Middle frontal gyrus (tissue), 1 donor: ENCODE results near the gene C1orf198.

Experiments
- DNase-seq: peaks from one replicate; pipeline ENCODE4 v3.0.0-alpha.2; 2015; ENCODE audit warnings: low spot score; ENCODE audit errors: extremely low spot score

C1orf198 gene

GRCh38 chr1:230834292-230834691 lies 34.0 kb downstream of the C1orf198 start:
- no peak for DNase-seq

- DNase-seq: no peak
Measured at GRCh38 chr1:230833511-230833910, 34.8 kb downstream of the C1orf198 start.

GRCh38 chr1:230832476-230832875 lies 35.8 kb downstream of the C1orf198 start:
- DNase-seq: no peak

GRCh38 chr1:230831771-230832170 lies 36.5 kb downstream of the C1orf198 start:
- no peak for DNase-seq

- no peak for DNase-seq
Measured at GRCh38 chr1:230828421-230828820, 39.9 kb downstream of the C1orf198 start.

- no peak for DNase-seq
Measured at GRCh38 chr1:230827801-230828200, 40.5 kb downstream of the C1orf198 start.

GRCh38 chr1:230827081-230827681 lies 41.1 kb downstream of the C1orf198 start:
- no peak for DNase-seq

- no peak for DNase-seq
Measured at GRCh38 chr1:230826166-230826875, 42.0 kb downstream of the C1orf198 start.

GRCh38 chr1:230825761-230826160 lies 42.6 kb downstream of the C1orf198 start:
- no peak for DNase-seq

- DNase-seq: no peak
Measured at GRCh38 chr1:230824919-230825721, 43.2 kb downstream of the C1orf198 start.

GRCh38 chr1:230824551-230824918 lies 43.8 kb downstream of the C1orf198 start:
- DNase-seq: no peak

GRCh38 chr1:230823931-230824381 lies 44.4 kb downstream of the C1orf198 start:
- no peak for DNase-seq

- peak; percentile 9 for DNase-seq
Measured at GRCh38 chr1:230823426-230823825, 44.9 kb downstream of the C1orf198 start.

GRCh38 chr1:230822092-230822581 lies 46.2 kb downstream of the C1orf198 start:
- no peak for DNase-seq

- no peak for DNase-seq
Measured at GRCh38 chr1:230821346-230821745, 47.0 kb downstream of the C1orf198 start.

GRCh38 chr1:230820568-230820967 lies 47.8 kb downstream of the C1orf198 start:
- peak; percentile 53 for DNase-seq

GRCh38 chr1:230819976-230820375 lies 48.3 kb downstream of the C1orf198 start:
- DNase-seq: no peak

- DNase-seq: no peak
Measured at GRCh38 chr1:230818901-230819300, 49.4 kb downstream of the C1orf198 start.

- no peak for DNase-seq
Measured at GRCh38 chr1:230818367-230818766, 50.0 kb downstream of the C1orf198 start.

GRCh38 chr1:230816018-230816417 lies 52.3 kb downstream of the C1orf198 start:
- no peak for DNase-seq

GRCh38 chr1:230814949-230815692 lies 53.2 kb downstream of the C1orf198 start:
- no peak for DNase-seq
